HG03460 (cell line): ENCODE measurements around the gene PTPRD.

Experiments
- ATAC-seq: cut with Tn5 transposase; IDR thresholded peaks from one replicate; pipeline ENCODE4 v1.9.1; 2021; ENCODE audit not compliant: unreplicated experiment

The PTPRD gene

GRCh38 chr9:10272830-10273229 is 340.0 kb downstream of the PTPRD start:
- ATAC-seq = no peak

GRCh38 chr9:10268531-10269485 is 344.0 kb downstream of the PTPRD start:
- no peak for ATAC-seq

DNA sequence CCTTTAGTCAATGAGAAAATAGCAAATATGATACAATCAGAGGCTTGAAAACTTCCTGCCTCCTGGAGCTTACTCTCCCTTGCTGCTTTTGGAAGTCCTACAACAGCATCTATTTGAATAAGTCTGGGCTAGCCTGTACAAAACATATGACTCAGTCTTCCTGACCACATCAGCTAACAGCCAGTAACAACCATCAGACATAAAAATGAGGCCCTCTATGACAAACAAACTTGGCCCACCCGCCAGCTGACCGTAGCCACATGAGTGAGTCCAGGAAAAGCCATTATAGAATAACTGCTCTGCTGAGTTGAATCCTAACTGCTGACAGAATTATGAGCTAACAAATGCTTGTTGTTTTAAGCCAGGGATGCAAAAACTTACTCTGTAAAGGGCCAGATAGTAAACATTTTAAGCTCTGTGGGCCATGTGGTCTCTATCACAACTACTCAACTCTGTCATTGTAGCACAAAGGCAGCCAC is 347.6 kb downstream of the PTPRD start:
- no peak for ATAC-seq

- no peak for ATAC-seq
Measured at GRCh38 chr9:10260501-10260900, 352.3 kb downstream of the PTPRD start.

GRCh38 chr9:10259668-10260067 is 353.1 kb downstream of the PTPRD start:
- ATAC-seq = no peak

GRCh38 chr9:10255758-10256157 is 357.0 kb downstream of the PTPRD start:
- no peak for ATAC-seq

DNA sequence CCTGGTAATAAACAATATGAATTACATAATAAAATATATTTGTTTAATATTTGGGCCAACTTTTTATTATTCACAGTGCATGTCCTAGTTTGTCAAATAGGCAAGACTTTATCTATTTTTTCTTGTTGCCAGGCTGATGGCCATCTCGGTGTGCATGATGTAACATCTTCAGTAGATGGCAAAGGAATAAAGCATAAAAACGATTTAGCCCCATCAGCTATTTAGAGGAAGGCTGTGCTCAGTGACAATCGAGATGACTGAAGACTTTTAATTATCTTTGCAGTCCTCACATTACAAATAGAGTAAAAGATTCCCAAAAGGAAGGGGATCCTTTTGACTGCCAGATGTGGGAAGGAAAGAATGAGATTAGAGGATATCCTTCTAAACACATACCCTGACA is 358.5 kb downstream of the PTPRD start:
- ATAC-seq = no peak

- ATAC-seq = no peak
Measured at GRCh38 chr9:10253341-10253740, 359.5 kb downstream of the PTPRD start.

DNA sequence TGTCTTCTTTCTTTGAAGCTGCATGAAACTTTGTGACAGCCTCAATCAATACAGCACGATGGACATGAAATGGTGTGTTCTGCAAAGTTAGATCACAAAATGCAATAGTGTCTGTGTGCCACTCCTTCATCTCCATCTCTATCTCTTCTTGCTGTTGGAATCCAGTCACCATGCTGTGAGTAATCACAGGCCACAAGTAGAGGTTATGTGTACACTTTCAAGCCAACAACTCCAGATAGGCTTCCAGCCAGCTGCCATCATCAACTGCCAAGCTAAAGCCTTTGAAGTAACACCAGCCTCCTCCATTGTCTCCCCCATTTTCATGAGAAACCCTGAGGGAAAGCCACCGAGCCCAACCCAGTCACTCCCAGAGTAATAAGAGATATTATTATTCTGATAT is 360.6 kb downstream of the PTPRD start:
- ATAC-seq = no peak

GRCh38 chr9:10251490-10251889 is 361.3 kb downstream of the PTPRD start:
- ATAC-seq = no peak

DNA sequence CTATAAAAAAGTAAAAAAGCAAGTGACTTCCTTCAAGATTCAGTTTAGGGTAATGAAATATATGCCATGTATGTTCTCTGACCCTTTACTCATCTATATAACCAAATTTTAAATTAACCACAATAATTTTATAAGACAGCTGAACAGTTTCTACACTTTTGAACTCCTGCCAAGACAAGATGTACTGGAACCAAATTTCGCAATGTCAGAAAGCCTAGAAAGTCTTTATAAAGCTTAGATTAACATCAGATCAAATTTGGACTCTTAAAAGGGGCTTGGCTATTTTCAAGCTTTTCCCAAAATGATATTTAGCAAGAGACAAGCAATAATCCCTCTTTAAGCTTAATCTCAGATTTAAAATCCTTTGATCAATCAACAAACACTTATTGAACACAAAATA is 362.6 kb downstream of the PTPRD start:
- ATAC-seq = no peak

- no peak for ATAC-seq
Measured at GRCh38 chr9:10248890-10249289, 363.9 kb downstream of the PTPRD start.

DNA sequence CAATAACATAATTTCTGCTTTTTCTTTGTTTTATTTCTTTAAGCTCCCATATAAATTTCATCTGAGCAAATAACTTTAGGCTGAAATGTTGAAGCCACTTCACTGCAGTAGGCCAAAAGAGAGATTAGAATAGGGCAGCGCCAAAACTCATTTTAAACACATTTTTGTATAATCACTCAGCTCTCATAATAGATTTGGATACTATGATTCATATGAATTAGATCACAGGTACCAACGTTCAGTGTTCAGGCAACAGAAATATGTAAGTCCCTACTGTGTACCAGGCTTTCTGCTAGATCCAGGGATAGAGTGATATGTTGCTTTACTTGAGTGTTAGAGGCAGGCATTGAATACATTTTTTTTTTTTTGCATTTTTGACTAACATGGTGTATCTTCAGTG is 370.5 kb downstream of the PTPRD start:
- ATAC-seq = no peak

DNA sequence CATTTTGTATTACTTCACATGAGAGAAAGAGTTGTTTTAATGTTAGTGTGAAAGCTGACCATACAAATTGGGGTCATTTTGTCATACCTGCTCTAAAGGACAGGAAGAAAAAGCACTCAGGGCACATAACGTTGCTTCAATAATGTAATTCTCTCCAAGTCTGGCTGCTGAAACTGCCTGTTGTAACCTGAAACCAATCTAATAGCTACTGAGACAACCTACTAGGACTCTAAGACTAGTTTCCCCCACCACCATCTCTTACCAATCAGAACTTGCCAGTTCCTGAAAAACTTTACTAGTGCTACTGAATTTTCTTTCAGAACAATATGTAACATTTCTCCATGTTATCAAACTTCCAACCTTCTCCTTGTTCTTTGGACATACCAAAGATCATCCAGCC is 374.7 kb downstream of the PTPRD start:
- no peak for ATAC-seq

GRCh38 chr9:10237584-10237983 is 375.2 kb downstream of the PTPRD start:
- no peak for ATAC-seq

DNA sequence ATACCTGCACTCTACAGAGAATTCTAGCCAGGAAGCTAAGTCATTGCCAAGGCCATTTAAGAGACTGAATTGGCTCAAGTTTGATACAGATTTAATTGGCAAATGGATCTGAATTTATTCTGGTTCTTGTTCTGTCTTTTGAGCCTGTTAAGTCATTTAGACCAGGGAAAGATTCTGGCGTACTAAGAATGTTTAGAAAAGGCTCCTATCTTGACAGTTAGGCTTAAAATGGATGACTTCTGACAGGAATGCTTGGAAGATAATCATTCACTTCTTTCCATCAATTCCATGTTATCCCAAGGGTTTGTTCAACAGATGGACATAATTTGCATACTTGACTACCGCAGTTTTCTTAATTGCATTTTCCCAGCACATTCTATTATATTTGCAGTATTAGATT is 376.6 kb downstream of the PTPRD start:
- ATAC-seq = no peak

- no peak for ATAC-seq
Measured at GRCh38 chr9:10235376-10235775, 377.4 kb downstream of the PTPRD start.

DNA sequence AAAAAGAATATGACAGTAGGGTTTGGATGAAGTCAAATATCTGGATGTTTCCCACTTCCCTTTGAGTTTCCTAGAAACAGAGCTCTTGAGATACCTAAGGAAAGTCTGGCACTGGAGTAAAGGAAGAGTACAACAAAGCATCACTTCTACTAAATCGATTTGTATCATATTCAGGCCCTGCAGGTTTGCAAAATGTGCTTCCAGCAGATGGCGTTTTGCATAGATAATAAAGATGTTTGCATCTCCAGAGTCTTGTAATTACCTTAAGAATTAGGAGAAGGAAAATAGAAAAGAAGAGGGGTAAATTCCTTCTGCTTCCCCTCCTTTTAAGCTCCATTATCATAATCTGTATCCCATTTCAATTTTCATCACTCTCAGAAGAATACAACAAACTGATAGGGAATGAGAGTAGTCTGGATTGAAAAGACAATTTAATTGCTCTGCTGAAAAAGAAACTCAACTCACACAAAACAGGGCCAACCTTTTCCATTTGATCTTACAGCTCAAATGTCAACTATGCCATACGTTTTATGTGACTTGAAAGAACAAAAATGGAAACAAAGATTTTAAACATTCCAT is 380.4 kb downstream of the PTPRD start:
- no peak for ATAC-seq

DNA sequence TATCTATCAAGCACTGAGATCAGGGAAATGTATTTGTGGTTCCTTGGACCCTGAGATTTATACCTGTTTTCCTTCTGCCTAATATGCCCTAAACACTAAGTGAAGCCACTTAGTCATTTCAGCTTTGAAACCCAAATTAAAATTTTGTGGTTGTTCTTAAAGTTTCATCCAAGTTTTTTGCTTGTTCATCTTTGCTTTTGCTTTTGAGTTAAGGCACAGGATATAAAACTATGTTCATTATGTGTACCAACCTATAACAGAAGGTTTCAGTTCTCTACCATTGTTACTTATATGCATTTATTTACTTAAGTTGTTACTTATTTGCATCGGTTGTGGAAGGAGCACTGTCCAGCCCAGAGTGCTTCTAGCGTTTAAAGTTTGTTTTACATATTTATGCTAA is 382.3 kb downstream of the PTPRD start:
- ATAC-seq = peak; percentile 82

DNA sequence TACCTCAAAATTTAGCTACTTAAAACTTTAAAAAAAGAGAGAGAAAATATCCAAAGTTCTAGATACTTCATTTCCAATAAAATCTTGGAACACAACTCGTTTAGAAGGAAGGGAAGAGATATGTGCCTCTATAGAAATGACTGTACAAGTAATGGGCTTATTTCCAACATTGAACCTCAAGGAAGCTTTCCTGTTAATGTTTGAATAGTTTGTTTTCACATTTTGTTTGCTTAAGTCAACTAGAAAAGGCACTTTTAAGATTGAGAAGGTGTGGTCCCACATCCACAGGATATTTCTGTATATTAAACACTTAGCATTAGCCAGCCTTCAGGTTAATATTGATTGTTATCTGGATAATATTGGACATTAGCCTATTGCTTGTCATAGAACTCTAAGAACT is 384.7 kb downstream of the PTPRD start:
- no peak for ATAC-seq

- no peak for ATAC-seq
Measured at GRCh38 chr9:10226996-10227395, 385.8 kb downstream of the PTPRD start.

- ATAC-seq = no peak
Measured at GRCh38 chr9:10212702-10213101, 400.1 kb downstream of the PTPRD start.
